Stimulated activated CD4-positive, alpha-beta T cell treated with anti-CD3 and anti-CD28 coated beads, Interleukin-2, amount 100 ng/mL, for 4 hours (primary cell): Measurements from ENCODE around the gene SPRED3.
"Not testable (repeated sequence)": the region's sequence is repeated elsewhere in the genome, so short reads cannot be mapped to it uniquely, and the experiment has no call there.

Source experiments
- DNase-seq: peaks from one replicate; pipeline ENCODE4 v3.0.0-alpha.2; 2020; ENCODE audit warnings: low read depth

SPRED3 gene, protein sequence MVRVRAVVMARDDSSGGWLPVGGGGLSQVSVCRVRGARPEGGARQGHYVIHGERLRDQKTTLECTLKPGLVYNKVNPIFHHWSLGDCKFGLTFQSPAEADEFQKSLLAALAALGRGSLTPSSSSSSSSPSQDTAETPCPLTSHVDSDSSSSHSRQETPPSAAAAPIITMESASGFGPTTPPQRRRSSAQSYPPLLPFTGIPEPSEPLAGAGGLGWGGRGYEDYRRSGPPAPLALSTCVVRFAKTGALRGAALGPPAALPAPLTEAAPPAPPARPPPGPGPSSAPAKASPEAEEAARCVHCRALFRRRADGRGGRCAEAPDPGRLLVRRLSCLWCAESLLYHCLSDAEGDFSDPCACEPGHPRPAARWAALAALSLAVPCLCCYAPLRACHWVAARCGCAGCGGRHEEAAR

DNA sequence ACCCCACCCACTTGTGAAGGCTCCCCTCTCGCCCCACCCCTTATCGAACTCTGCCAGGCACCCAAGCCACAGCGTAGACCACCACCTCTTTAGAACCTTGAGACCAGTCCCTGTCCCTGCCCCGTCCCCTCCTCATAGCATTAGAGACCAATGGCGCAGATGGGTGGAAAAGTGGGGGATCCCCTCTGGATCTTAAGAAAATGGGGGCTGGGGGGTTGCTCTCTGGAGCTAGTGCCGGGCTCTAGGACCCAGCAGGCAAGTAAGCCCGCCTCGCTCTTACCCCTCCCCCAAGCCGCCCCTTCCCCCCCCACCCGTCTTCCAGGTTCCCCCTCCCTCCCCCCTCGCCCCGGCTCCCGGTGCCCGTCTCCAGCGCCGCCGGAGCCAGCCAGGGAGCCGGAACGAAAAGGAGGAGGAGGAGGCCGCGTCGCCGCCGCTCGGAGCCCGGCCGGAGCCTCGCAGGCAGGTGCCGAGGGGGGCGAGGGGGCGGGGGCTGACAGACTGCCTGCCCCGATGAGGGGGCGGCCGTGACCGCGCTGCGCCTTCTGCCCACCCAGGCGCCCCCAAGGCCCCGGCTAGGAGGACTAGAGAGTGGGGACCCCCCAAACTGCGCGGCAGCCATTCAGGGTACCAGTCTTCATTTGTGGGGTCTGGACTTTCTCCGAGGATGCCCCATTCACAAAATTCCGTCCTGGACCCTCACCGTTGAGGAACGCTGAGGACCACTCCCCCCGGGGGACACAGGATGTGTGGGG lies at the start of gene SPRED3:
SPRED3 (plus strand) TSS at position 349 of the 752 bp plus-strand sequence. CDS start 1,606 bp downstream, outside the sequence.
- DNase-seq: no peak

DNA sequence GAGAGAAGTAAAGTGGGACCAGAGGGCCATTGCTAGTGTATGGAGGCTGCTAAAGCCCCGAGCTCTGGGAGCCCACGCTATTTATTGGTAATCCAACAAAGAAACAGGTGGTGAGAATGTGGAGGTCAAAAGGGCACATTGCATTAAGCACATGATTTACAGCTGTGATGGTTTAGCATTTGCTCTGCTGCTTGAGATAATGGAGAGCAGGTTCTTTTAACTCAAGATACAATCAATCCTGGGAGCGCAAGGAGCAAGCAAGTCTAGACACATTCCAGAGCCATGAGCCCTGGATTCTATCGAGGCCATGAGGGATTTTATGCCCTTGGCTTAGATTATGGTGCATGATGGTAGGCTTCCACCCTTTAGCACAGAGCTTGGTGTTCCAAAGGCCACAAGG lies 49.5 kb upstream of the SPRED3 start:
- not testable (repeated sequence) for DNase-seq

DNA sequence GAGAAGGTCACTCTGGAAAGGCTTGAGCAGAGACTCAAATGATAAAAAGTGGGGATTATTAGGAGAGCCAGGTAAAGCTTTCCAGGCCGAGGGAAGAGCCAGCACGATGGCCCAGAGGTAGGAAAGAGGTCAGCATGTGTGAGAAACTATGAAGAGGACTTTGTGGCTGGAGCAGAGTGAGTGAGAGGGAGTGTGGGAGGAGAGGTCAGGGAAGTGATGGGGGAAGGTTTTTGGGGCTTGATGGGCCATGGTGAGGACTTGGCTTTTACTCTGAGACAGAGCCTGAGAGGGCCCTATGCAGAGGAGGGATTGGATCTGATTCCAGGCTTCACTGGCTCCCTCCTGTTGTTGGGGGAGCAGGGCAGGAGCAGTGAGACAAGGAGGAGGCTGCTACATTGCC lies 47.6 kb upstream of the SPRED3 start:
- DNase-seq: no peak

DNA sequence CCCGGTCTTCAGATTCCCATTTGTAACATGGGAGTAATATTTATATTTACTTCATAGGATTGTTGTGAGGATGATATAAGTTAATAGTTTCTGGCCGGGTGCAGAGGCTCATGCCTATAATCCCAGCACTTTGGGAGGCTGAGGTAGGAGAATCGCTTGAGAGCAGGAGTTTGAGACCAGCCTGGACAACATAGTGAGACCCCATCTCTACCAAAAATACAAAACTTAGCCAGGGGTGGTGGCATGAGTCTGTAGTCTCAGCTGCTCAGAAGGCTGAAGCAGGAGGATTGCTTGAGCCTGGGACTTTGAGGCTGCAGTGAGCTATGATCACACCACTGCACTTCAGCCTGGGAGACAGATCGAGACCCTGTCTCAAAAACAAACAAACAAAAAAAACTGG lies 41.7 kb upstream of the SPRED3 start:
- no peak for DNase-seq

DNA sequence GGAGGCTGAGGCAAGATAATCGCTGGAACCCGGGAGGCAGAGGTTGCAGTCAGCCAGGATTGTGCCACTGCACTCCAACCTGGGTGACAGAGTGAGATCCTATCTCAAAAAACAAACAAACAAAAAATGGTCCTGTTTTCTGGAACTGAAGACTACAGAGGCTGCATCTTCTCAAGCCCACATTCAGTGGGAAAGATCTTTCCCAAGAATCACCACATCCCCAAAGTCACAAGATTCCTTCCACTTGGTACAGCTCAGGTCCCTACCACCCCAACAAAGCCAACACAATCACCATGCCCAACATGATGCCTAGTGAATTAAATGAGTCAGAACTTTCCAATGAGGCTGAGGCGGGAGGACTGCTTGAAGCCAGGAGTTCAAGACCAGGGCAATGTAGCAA lies 37.6 kb upstream of the SPRED3 start:
- no peak for DNase-seq

DNA sequence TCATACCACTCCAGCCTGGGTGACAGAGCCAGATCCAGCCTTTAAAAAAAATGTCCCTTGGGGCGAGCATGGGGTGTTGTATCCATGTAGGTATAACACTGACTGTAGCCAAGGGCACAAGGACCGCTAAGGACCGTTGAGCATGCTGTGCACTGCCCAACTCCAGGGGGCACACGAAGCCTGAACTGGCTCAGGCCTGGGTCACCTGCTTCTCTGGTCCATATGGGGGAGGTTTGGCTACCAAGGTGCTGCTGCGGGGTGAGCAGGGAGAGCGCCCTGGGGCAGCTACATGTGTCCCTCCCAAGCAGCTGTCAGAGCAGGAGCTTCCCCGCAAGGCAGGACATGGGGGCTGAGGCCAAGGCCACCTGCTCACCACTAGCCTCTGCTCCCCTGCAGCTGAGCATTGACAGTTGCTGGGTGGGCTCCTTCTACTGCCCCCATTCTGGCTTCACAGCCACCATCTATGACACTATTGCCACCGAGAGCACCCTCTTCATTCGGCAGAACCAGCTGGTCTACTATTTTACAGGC lies 36.6 kb upstream of the SPRED3 start:
- no peak for DNase-seq

DNA sequence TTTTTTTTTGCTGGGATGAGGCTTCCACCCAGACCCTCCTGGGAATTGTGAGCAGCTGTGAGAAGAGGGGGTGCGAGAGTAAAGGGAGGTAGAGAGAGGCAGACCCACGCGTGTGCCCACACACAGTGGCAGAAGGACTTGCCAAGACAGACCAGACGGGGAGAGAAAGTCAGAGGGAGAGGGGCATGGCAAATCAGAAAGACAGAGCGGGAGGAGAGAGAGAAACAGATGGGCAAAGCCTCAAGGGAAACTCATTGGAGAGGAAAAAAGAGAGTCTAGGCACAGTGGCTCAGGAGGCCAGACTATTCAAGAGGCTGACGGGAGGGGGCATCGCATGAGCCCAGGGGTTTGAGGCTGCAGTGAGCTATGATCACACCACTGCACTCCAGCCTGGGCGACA lies 35.9 kb upstream of the SPRED3 start:
- DNase-seq: no peak

DNA sequence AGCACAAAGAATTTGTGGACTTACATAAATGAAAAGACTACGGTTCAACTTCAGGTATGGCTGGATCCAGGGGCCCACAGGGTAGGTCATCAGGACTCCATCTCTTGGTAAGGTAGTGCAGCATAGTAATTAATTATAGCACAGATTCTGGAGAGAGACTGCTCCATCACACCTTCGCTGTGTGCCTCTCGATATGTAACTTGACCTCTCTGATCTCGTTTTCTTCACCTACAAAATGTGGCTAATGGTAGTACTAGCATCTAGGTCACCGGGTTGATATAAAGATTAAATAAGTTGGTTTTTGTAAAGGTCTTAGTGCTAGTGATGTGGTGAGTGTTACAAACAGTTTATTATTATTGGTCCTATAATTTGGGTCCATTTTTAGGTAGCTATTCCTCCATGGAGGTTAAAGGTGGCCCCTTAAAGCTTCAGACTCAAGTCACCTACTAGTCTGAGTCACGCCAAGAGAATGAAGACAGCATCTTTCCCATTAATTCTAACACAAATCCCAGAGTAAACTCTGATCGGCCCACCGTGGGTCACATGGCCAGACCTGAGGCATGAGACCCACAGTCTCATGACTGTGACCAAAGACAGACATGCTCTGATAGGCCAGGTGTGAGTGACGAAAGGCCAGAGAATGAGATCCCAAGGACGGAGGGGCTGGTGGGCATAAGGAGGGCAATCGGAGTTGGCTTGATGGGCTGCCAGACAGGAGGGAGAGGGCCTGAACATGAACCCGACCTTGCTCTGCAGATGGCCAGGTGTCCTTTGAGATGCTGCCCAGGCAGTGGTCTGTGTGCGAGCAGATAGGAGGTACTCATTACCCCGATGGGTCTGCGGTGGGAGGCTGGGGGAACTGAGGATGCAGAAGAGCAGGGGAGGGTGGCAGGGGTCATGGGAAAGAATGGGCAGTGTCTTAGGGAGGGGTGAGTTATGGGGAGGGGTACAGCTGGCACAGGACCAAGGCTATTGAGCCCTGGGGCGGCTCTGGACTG lies 32.5 kb upstream of the SPRED3 start:
- DNase-seq: no peak

DNA sequence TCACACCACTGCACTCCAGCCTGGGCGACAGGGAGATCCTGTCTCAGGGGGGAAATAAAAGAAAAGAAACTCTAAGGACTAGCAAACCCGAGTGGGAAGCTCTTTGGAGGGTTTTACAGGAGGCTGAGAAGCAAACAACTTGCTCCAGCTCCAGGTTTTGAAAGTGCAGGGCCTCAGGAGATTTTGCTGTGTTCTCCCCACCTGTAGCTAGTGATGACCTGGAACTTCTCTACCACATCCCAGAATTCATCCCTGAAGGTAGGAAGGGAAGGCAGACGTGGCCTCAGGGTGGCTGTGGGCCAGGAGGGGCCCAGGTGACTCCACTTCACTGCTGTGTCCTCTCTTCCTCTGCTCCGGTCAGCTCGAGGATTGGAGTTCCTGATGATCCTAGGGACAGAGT lies 30.4 kb upstream of the SPRED3 start:
- DNase-seq: no peak

DNA sequence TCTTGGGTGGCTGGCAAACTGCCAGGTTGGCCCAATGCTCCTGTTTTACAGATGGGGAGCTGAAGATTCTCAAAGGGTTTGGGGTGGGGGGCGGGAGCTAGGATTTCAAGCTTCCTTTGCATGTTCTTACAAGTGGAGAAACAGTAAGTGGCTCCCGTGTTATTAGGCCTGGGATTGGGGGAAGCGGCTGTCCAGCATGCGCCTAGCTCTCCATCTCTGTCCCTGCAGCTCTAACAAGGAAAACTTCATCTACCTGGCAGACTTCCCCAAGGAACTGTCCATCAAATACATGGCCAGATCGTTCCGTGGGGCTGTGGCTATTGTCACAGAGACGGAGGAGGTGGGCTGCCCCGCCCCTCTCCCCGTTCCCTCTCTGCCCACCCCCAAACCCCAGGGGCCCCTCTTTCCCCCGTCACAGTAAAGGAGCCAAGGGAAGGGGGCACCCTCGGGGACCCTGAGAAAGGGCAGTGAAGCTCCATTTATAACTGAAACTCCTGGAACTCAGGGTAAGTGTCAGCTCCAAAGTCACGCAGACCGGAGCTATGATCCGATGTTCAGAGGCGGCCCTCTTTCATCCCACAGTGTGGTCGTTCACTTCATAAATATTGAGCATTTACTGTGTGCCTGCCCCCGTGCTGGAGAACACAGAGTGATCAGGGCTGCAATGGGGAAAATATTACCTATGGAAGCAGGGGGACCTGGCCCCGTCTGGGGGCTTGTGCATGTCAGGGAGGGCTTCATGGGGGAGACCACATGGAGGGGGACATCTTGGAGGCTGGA lies 29.1 kb upstream of the SPRED3 start:
- DNase-seq: no peak

DNA sequence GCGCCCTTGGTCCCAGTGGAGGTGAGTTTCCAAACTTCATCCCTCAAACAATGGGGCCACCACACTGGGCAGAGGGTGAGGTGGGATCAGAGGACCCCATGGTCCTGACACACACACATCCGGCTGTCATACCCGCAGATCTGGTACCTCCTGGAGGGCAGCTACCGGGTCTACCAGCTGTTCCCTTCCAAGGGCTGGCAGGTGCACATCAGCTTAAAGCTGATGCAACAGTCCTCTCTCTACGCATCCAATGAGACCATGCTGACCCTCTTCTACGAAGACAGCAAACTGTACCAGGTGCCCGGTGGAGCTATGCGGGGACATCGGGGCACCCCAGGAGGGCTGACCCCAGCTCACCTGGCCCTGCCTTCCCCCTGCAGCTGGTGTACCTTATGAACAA lies 28.1 kb upstream of the SPRED3 start:
- DNase-seq: no peak

DNA sequence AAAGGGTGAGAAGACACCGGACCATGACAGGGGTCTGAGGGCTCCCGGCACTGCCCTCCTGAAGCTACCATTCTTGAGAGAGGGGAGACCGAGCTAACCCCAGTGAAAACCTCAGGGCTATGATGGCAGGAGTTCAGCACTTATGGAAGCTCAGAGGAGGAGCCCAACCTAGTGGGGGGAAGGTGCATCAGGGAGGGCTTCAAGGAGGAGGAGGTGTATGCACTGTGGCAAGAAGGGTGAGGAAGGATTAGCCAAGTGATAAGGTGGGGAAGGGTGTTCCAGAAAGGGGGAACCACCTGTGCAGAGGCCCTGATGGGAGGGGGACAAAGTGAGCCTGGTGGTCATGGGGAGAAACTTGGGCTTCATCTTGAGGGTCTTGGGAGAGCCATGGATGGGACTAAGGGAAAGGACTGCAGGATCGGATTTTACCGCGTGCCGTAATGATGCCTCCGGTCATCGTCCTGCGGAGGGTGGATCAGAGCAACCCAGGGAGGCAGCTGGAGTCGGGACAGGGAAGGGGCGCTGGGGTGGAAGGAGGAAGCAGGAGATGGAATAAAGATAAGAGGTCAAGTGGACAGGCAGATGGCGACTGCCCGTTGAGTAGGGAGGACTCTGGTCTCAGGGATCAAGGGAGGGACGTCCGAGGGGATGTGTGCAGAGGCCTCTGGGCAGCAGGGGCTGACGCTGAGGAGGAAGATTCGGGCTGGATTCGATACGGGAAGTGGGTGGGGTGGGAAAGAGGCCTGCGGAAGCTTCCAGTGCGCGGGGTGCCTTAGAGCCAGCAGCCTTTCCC lies 27.5 kb upstream of the SPRED3 start:
- no peak for DNase-seq

DNA sequence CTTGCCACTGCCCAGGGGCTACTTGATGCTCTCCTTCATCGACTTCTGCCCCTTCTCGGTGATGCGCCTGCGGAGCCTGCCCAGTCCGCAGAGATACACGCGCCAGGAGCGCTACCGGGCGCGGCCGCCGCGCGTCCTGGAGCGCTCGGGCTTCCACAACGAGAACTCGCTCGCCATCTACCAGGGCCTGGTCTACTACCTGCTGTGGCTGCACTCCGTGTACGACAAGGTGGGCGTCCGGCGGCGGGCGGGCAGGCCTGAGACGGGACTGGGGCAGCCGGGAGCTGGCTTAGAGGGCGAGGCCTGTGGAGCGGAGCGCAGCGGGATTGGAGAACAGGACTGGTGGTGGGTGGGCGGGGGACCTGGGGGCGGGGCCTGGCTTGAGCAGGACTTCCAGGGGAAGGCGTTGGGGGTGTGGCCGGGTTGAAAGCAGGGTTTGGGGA lies 26.8 kb upstream of the SPRED3 start:
- peak; percentile 31 for DNase-seq

DNA sequence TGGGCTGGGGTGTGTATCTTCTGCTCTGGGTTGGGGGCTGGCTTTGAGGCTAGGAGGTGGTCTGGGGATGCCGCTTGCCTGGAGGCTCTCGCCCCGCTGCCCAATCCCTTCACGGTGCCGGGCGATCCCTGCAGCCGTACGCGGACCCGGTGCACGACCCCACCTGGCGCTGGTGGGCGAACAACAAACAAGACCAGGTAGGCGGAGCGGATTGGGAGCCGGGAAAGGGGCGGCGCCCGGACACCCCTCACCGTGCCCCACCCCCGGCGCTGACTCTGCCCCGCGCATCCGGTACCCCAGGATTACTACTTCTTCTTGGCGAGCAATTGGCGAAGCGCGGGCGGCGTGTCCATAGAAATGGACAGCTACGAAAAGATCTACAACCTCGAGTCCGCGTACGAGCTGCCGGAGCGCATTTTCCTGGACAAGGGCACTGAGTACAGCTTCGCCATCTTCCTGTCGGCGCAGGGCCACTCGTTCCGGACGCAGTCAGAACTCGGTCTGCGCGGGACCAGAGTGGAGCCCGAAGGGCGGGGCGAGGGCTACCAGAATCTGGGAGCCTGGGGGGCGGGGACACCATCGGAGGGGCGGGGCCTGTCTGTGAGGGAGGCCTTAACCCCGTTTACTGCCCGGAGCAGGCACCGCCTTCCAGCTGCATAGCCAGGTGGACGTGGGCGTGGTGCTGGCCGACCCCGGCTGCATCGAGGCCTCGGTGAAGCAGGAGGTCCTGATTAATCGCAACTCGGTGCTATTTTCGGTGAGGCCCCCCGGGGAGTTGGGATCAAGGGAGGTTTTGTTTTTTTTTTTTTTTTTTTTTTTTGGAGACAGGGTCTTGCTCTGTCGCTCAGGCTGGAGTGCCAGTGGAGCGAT lies 26.2 kb upstream of the SPRED3 start:
- peak; percentile 36 for DNase-seq

DNA sequence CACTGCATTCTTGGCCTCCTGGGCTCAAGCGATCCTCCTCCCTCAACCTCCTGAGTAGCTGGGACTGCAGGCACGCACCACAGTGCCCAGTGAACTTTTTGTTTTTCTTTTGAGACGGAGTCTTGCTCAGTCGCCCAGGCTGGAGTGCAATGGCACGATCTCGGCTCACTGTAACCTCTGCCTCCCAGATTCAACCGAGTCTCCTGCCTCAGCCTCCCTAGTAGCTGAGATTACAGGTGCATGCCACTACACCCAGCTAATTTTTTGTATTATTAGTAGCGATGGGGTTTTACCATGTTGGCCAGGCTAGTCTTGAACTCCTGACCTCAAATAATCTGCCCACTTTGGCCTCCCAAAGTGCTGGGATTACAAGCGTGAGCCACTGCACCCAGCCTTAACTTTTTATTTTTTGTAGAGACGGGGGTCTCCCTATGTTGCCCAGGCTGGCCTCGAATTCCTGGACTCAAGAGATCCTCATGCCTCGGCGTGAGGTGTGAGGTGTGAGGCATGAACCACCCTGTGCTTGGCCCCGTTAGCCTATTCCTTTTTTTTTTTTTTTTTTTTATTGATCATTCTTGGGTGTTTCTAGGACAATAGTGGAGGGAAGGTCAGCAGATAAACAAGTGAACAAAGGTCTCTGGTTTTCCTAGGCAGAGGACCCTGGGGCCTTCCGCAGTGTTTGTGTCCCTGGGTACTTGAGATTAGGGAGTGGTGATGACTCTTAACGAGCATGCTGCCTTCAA lies 25.4 kb upstream of the SPRED3 start:
- not testable (repeated sequence) for DNase-seq

DNA sequence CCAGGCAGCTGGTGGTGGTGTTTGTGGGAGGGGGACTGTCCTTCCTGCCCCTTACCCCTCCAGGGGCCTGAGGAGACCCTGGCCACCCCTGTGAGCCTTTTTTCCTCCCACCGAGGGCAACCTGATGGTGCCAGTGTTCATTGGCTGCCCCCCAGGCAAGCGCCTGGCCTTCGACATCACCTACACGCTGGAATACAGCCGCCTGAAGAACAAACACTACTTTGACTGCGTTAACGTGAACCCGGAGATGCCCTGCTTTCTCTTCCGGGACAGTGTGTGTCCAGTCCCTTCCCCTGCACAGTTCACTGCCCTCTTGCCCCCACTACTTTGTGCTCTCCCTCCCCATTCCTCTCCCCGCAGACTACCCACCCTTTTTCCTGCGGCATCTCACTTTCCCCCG lies 21.5 kb upstream of the SPRED3 start:
- DNase-seq: no peak

DNA sequence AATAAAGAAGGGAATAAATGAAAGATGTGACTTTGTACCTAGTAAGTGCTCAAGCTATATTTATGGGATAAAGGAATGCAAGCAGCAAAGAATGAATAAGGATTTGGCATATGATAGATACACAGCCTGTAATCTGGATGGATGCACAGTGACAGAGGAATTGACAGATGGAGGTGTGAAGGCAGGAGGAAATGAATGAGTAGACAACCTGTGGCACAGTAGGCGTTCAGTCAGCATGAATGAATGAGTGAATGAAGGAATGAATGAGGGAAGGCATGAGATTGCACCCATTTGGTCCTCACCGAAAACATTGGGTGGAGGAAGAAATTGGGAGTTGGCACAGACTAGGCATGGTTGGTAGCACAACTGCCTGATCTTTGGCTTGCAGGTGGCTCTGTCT lies 18.9 kb upstream of the SPRED3 start:
- no peak for DNase-seq

DNA sequence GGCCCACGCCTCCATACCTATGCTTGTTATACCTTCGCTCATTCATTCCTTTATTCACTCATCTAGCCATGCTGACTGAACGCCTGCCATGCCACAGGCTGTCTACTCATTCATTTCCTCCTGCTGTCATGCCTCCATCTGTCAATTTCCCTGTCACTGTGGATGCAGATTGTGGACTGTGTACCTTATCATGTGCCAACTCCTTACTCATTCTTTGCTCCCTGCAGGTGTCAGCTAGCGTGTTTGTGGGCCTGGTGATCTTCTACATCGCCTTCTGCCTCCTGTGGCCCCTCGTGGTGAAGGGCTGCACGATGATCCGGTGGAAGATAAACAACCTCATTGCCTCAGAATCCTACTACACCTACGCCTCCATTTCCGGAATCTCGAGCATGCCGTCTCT lies 18.2 kb upstream of the SPRED3 start:
- DNase-seq: no peak

DNA sequence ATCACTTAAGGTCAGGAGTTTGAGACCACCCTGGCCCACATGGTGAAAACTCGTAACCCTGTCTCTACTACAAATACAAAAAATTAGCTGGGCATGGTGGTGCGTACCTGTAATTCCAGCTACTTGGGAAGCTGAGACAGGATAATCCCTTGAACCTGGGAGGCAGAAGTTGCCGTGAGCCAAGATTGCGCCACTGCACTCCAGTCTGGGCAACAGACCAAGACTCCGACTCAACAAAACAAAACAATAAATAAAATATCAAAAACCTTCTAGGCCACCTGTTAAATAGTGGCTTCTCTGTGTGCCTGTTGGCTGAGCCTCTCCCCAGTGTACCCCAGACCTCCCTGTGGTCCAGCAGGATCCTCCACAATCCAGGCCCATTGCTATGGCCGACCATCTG lies 17.4 kb upstream of the SPRED3 start:
- DNase-seq: no peak
